Prostate gland (tissue), 2 donors: ENCODE results near the gene BTAF1. TPM values are rescaled to one million over a fixed set of nuclear protein-coding genes. Genes with fewer than 3 reads are reported as not detected.
A peak's percentile ranks its signal among the peaks of the same experiment; 100 is the strongest.

ENCODE experiments used
- DNase-seq: peaks from one replicate; pipeline ENCODE4 v3.0.0-alpha.2; 2019; ENCODE audit warnings: low spot score
- H3K27ac ChIP-seq, 2 donors: fragments of 200-600 bp; sonication (generic); 2 replicates each; pipeline ENCODE4 v1.5.1; 2017 to 2019
- H3K27me3 ChIP-seq: fragments of 200-600 bp; sonication (generic); replicated peaks from 2 replicates; pipeline ENCODE4 v1.5.1; 2019; ENCODE audit not compliant: insufficient read depth
- H3K36me3 ChIP-seq, 2 donors: fragments of 200-600 bp; sonication (generic); 1 replicate in 1 of 2; 2 replicates in 1 of 2; pipeline versions ENCODE4 v1.5.1 to v1.8.1; 2017 to 2019
- H3K4me1 ChIP-seq: fragments of 200-600 bp; sonication (generic); replicated peaks from 2 replicates; pipeline ENCODE4 v1.5.1; 2019
- H3K4me3 ChIP-seq, 2 donors: fragments of 200-600 bp; sonication (generic); 2 replicates each; pipeline ENCODE4 v1.5.1; 2017 to 2019
- H3K9me3 ChIP-seq: fragments of 200-600 bp; sonication (generic); 2 replicates; pipeline ENCODE4 v1.5.1; 2017
- CTCF ChIP-seq, 4 experiments: fragments of 200-600 bp in 2 of 4; fragments of 450-650 bp in 2 of 4; sonication (generic) in 2 of 4; IDR thresholded peaks; 1 replicate in 3 of 4; 2 replicates in 1 of 4; pipeline ENCODE4 v1.5.1; 2016 to 2019; ENCODE audit warnings: antibody characterized with exemption in 4 of 4, mild to moderate bottlenecking in 2 of 4, moderate library complexity in 2 of 4
- POLR2A ChIP-seq: fragments of 450-650 bp; IDR thresholded peaks from one replicate; pipeline ENCODE4 v1.6.1; 2016; ENCODE audit warnings: antibody characterized with exemption, mild to moderate bottlenecking
- POLR2AphosphoS5 ChIP-seq: sonication (generic); formaldehyde crosslinking; IDR thresholded peaks from one replicate; pipeline ENCODE4 v1.6.1; 2017; ENCODE audit warnings: antibody characterized with exemption
- WGBS: methylation state at CpG from one replicate; pipeline ENCODE4 v1.1.5; 2018; 5-methylcytosine and 5-hydroxymethylcytosine counted together
- intact Hi-C: fragments of 100-400 bp; cut with DNase I; formaldehyde crosslinking; loops from one replicate; pipeline ENCODE4 v1.14.2; 2022
- total RNA-seq, 2 donors: library from RNA; depleted of rRNA; stranded (reverse); fragments of >200 nt; gene quantifications; one replicate each; pipeline ENCODE4 v1.1.0, GENCODE V29; 2016

Gene BTAF1
- total RNA-seq, 2 donors from 2014 or later: 31.2 to 43.2 TPM

GRCh38 chr10:92064506-92064905 lies 140.9 kb downstream of the BTAF1 start:
- TF ChIP-seq CTCF (IDR thresholded peaks at IDR 0.05) (no peak), POLR2A (no peak), POLR2AphosphoS5 (no peak)
- Histone ChIP-seq H3K4me1 (no peaks in the 10 kb centered on the region), H3K27ac (no peak overlapping the region), H3K27me3 (no peaks in the 10 kb centered on the region), H3K9me3 (no peaks in the 10 kb centered on the region), H3K36me3 (no peaks in the 10 kb centered on the region), H3K4me3 (no peak overlapping the region)
- intact Hi-C loops: no loop called here
- DNase-seq: no peak
- 93% methylated on average over 2 of the region's 2 CpGs for WGBS

GRCh38 chr10:92066386-92066785 lies 142.8 kb downstream of the BTAF1 start:
- intact Hi-C loops: no loop called here
- no peak for DNase-seq

DNA sequence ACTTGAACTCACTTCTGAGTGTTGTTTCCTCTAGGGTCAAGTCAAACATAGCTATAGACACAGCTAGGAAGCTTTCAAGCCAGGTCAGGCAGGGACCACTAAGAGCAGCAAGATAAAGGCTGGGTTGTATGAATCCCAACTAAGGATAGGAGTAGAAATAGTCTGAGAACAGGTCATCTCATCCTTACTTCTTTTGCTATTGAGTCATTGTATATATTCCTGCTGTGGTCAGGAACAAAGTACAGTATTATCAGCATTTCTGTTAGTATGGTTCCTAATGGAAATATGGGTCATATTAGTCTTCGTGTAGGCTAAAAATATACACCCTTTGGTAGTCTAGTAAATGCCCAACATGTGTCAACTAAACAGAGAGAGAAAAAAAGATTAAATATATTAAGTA lies 145.3 kb downstream of the BTAF1 start:
- Histone ChIP-seq H3K4me1 (no peaks in the 10 kb centered on the region), H3K4me3 (no peak overlapping the region), H3K27ac (no peak overlapping the region), H3K36me3 (no peaks in the 10 kb centered on the region), H3K27me3 (no peaks in the 10 kb centered on the region), H3K9me3 (no peaks in the 10 kb centered on the region)
- intact Hi-C loops: no loop called here
- TF ChIP-seq CTCF (IDR thresholded peaks at IDR 0.05): no peak
- no peak for TF ChIP-seq POLR2AphosphoS5
- TF ChIP-seq POLR2A: no peak
- WGBS: 72% methylated on average over 1 of the region's 1 CpG
- DNase-seq: no peak

More at GRCh38 chr10:92066386-92066785, 142.8 kb downstream of the BTAF1 start:
- Histone ChIP-seq H3K4me1 (no peaks in the 10 kb centered on the region), H3K27me3 (no peaks in the 10 kb centered on the region), H3K36me3 (no peaks in the 10 kb centered on the region), H3K4me3 (no peak overlapping the region), H3K9me3 (no peaks in the 10 kb centered on the region), H3K27ac (no peak overlapping the region)
- TF ChIP-seq POLR2AphosphoS5: no peak
- WGBS: 98% methylated on average over 4 of the region's 4 CpGs

- no peak for TF ChIP-seq POLR2AphosphoS5
- peak in 1 of 4 experiments; percentile 12 for TF ChIP-seq CTCF (IDR thresholded peaks at IDR 0.05)
- H3K4me3 ChIP-seq: no peak overlapping the region
- 87% methylated on average over 6 of the region's 6 CpGs for WGBS
- H3K9me3 ChIP-seq: no peaks in the 10 kb centered on the region
- no peak for DNase-seq
- no peaks in the 10 kb centered on the region for H3K27me3 ChIP-seq
- intact Hi-C loops: no loop called here
- no peak overlapping the region for H3K27ac ChIP-seq
- H3K4me1 ChIP-seq: no peaks in the 10 kb centered on the region
- no peaks in the 10 kb centered on the region for H3K36me3 ChIP-seq
Measured at GRCh38 chr10:92074126-92074887, 150.7 kb downstream of the BTAF1 start.

GRCh38 chr10:92075829-92076228 lies 152.3 kb downstream of the BTAF1 start:
- Histone ChIP-seq H3K9me3 (no peaks in the 10 kb centered on the region), H3K36me3 (no peaks in the 10 kb centered on the region), H3K27me3 (no peaks in the 10 kb centered on the region), H3K4me3 (no peak overlapping the region), H3K4me1 (no peaks in the 10 kb centered on the region), H3K27ac (no peak overlapping the region)
- TF ChIP-seq CTCF (IDR thresholded peaks at IDR 0.05) (no peak), POLR2A (no peak), POLR2AphosphoS5 (no peak)
- no peak for DNase-seq
- intact Hi-C loops: no loop called here
